ENCODE results near the gene CLIC4.

DNA sequence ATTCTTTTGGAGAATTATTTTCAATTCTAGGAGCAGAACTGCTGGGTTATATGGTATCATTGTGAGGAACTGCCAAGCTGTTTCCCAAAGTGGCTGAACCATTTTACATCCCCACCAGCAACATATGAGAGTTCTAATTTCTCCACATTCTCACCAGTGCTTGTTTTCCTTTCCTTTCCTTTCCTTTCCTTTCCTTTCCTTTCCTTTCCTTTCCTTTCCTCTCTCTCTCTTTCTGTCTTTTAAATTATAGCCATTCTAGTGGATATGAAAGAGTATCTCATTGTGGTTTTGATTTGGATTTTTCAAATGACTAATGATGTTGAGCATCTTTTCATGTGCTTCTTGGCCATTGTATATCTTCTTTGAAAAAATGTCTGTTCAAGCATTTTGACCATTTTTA lies 139.5 kb downstream of the CLIC4 start:
- TF ChIP-seq, protein P1, sequence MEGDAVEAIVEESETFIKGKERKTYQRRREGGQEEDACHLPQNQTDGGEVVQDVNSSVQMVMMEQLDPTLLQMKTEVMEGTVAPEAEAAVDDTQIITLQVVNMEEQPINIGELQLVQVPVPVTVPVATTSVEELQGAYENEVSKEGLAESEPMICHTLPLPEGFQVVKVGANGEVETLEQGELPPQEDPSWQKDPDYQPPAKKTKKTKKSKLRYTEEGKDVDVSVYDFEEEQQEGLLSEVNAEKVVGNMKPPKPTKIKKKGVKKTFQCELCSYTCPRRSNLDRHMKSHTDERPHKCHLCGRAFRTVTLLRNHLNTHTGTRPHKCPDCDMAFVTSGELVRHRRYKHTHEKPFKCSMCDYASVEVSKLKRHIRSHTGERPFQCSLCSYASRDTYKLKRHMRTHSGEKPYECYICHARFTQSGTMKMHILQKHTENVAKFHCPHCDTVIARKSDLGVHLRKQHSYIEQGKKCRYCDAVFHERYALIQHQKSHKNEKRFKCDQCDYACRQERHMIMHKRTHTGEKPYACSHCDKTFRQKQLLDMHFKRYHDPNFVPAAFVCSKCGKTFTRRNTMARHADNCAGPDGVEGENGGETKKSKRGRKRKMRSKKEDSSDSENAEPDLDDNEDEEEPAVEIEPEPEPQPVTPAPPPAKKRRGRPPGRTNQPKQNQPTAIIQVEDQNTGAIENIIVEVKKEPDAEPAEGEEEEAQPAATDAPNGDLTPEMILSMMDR (IDR thresholded peaks at IDR 0.05): no peak
- TF ChIP-seq POLR2AphosphoS5 (IDR thresholded peaks at IDR 0.05): no peak

Measured in upper lobe of left lung (tissue), 4 donors.